Measurements from ENCODE around the gene TLR4. TPM values are rescaled to one million over a fixed set of nuclear protein-coding genes. Genes with fewer than 3 reads are reported as not detected.

The TLR4 gene
- 10 to 100 TPM in 3 of 4 donors, 1 to 10 TPM in 1; 9.8 to 31.5 (median 19.9) TPM for total RNA-seq

DNA sequence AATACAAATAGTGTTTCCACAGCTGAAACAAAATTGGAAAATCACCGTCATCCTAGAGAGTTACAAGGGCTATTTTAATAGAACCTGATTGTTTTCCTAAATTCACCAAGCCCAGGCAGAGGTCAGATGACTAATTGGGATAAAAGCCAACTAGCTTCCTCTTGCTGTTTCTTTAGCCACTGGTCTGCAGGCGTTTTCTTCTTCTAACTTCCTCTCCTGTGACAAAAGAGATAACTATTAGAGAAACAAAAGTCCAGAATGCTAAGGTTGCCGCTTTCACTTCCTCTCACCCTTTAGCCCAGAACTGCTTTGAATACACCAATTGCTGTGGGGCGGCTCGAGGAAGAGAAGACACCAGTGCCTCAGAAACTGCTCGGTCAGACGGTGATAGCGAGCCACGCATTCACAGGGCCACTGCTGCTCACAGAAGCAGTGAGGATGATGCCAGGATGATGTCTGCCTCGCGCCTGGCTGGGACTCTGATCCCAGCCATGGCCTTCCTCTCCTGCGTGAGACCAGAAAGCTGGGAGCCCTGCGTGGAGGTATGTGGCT, at the start of gene TLR4:
Gene TLR4, plus strand, starts transcription at position 380 of the 552 bp plus-strand sequence. Its CDS starts 70 bp downstream, at position 450.
- 4 to 6% methylated on average over 9 to 12 of the region's 13 CpGs for WGBS, 2 donors (ENCODE audit: low coverage in 1 of 2)
- Histone ChIP-seq H3K4me3 (peak within 1 kb of the TSS; percentile 24 to 49), H3K27ac (peak within 1 kb of the TSS; percentile 24 to 86 (median 80)), H3K9me3 (no peaks in the 10 kb centered on the region), H3K4me1 (peaks cover 0 to 28% (median 2%) of the 10 kb centered on the region in 3 donors), H3K27me3 (no peaks in the 10 kb centered on the region), H3K36me3 (no peaks in the 10 kb centered on the region)
- ATAC-seq: peak; percentile 82
- TF ChIP-seq, protein P1, sequence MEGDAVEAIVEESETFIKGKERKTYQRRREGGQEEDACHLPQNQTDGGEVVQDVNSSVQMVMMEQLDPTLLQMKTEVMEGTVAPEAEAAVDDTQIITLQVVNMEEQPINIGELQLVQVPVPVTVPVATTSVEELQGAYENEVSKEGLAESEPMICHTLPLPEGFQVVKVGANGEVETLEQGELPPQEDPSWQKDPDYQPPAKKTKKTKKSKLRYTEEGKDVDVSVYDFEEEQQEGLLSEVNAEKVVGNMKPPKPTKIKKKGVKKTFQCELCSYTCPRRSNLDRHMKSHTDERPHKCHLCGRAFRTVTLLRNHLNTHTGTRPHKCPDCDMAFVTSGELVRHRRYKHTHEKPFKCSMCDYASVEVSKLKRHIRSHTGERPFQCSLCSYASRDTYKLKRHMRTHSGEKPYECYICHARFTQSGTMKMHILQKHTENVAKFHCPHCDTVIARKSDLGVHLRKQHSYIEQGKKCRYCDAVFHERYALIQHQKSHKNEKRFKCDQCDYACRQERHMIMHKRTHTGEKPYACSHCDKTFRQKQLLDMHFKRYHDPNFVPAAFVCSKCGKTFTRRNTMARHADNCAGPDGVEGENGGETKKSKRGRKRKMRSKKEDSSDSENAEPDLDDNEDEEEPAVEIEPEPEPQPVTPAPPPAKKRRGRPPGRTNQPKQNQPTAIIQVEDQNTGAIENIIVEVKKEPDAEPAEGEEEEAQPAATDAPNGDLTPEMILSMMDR (IDR thresholded peaks at IDR 0.05): no peak
- TF ChIP-seq POLR2A (IDR thresholded peaks at IDR 0.05): peak; percentile 60 to 62
- TF ChIP-seq POLR2AphosphoS5 (IDR thresholded peaks at IDR 0.05): peak; percentile 51

GRCh38 chr9:117656002-117656401, 48.2 kb upstream of the TLR4 start:
- 47 to 68% methylated on average over 2 of the region's 2 CpGs for WGBS, 2 donors (ENCODE audit: low coverage in 1 of 2)
- Histone ChIP-seq H3K4me3 (no peak overlapping the region), H3K4me1 (no peaks in the 10 kb centered on the region), H3K36me3 (no peaks in the 10 kb centered on the region), H3K27ac (no peak overlapping the region), H3K27me3 (no peaks in the 10 kb centered on the region), H3K9me3 (no peaks in the 10 kb centered on the region)
- TF ChIP-seq EP300 (IDR thresholded peaks at IDR 0.05): no peak
- no peak for TF ChIP-seq POLR2AphosphoS5 (IDR thresholded peaks at IDR 0.05)
- TF ChIP-seq POLR2A (IDR thresholded peaks at IDR 0.05): no peak
- TF ChIP-seq, protein P1 (IDR thresholded peaks at IDR 0.05): no peak
- no peak for ATAC-seq

DNA sequence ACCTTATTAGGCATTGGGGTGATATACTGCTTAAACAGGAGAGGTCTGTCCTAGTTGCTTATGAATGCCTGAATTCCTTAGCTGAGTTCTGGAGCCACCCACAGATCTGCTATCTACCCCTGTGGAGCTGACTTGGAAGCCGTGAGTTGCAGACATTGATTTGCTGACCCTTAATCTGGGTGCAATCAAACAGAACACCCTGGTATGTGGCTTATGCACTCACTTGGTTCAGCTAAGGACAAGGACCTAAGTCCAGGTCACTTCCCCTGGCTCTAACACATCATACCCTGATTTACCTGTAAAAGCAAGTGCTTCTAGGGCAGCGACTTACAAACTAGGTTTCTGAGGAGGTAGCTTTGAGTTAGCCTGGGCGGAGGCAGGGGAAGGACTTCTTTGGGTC, 41.6 kb upstream of the TLR4 start:
- whole genome bisulfite sequencing, 2 donors (ENCODE audit: low coverage in 1 of 2): 69% methylated on average over 3 of the region's 3 CpGs; no CpG with 5 or more reads in 1 of the 2 donors
- TF ChIP-seq POLR2AphosphoS5 (IDR thresholded peaks at IDR 0.05) (no peak), POLR2A (IDR thresholded peaks at IDR 0.05) (no peak), EP300 (IDR thresholded peaks at IDR 0.05) (no peak)
- TF ChIP-seq, protein P1 (IDR thresholded peaks at IDR 0.05): no peak
- ATAC-seq: no peak
- H3K36me3 ChIP-seq: no peaks in the 10 kb centered on the region
- no peaks in the 10 kb centered on the region for H3K9me3 ChIP-seq
- H3K4me1 ChIP-seq: no peaks in the 10 kb centered on the region
- H3K27ac ChIP-seq: no peak overlapping the region
- no peak overlapping the region for H3K4me3 ChIP-seq
- H3K27me3 ChIP-seq: peaks cover 6% of the 10 kb centered on the region

- H3K9me3 ChIP-seq: no peaks in the 10 kb centered on the region
- no peaks in the 10 kb centered on the region for H3K36me3 ChIP-seq
- no peak for TF ChIP-seq POLR2A (IDR thresholded peaks at IDR 0.05)
- no peak for TF ChIP-seq EP300 (IDR thresholded peaks at IDR 0.05)
- no peak for TF ChIP-seq POLR2AphosphoS5 (IDR thresholded peaks at IDR 0.05)
- TF ChIP-seq, protein P1 (IDR thresholded peaks at IDR 0.05): no peak
- no peak for ATAC-seq
- 67% methylated on average over 1 of the region's 1 CpG; no CpG with 5 or more reads in 1 of the 2 donors for WGBS, 2 donors (ENCODE audit: low coverage in 1 of 2)
- H3K27ac ChIP-seq: no peak overlapping the region
- no peaks in the 10 kb centered on the region for H3K4me1 ChIP-seq
- peaks cover 6% of the 10 kb centered on the region for H3K27me3 ChIP-seq
- no peak overlapping the region for H3K4me3 ChIP-seq
Observed at GRCh38 chr9:117664419-117664818, 39.8 kb upstream of the TLR4 start.
